ENCODE results near the gene CNGB1.
A peak's percentile ranks its signal among the peaks of the same experiment; 100 is the strongest.
"Not testable (repeated sequence)": the region's sequence is repeated elsewhere in the genome, so short reads cannot be mapped to it uniquely, and the experiment has no call there.

The CNGB1 gene

GRCh38 chr16:57883480-57883879 lies 87.4 kb downstream of the CNGB1 start:
- no peak for DNase-seq

DNA sequence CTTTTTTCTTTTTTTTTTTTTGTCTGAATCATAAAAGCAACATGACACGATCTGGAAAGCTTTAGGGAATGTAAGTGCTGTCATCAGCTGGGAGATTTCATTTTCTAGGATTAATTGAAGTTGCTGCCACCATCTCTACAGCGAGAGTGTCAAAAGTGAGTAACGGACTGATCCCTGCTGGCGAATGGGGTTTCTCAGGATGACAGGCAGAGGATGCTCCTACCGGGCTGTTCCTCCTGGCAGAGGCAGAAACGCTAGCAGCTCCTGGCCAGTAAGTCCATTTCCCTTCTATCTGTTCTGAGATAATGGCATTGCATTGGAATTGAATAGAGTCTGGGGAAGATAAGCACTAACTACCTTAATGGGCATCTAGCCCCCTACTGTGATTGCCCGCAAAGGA lies 88.1 kb downstream of the CNGB1 start:
- no peak for DNase-seq

GRCh38 chr16:57882206-57882605 lies 88.7 kb downstream of the CNGB1 start:
- no peak for DNase-seq

GRCh38 chr16:57878586-57878985 lies 92.3 kb downstream of the CNGB1 start:
- DNase-seq, result no peak

DNA sequence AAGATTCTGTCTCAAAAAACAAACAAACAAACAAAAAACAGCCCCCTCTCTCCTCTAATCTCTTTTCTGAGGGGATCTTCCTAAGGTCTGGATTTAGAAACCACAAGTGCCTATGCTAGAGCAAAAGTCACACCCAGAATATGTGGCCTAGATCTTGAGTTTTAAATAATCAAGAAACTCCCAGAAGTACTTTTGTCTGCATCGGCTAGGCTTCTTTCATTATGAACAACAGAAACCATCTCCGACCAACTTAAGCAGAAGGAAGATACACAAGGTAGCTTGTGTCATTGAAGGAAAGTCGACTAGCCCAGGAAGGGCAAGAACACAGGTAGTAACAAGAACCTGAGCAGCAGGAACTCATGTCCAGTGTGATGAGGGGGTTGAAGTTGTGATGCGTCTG lies 94.7 kb downstream of the CNGB1 start:
- no peak for DNase-seq

GRCh38 chr16:57875347-57875746 lies 95.6 kb downstream of the CNGB1 start:
- DNase-seq, result no peak

DNA sequence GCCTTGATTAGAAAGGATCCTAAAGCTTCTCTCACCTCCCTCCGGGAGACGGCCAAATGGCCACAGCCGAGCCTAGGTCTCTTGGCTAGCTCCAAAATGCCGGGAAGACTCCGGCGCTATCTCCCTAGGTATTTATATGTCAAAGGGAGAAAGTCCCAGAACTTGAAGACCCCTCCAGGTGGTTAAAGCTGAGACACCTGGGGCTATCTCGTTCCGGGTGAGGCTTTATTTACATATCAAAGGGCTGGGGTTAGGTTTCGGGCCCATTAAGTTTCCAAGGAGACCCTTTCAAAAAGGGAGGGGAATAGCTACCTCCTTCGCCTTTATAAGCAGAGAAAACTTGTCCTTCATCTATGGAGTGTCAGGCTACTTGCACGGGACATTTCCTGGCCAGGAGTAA lies 97.7 kb downstream of the CNGB1 start:
- DNase-seq, result no peak

- DNase-seq, result not testable (repeated sequence)
Observed at GRCh38 chr16:57872764-57873163, 98.2 kb downstream of the CNGB1 start.

DNA sequence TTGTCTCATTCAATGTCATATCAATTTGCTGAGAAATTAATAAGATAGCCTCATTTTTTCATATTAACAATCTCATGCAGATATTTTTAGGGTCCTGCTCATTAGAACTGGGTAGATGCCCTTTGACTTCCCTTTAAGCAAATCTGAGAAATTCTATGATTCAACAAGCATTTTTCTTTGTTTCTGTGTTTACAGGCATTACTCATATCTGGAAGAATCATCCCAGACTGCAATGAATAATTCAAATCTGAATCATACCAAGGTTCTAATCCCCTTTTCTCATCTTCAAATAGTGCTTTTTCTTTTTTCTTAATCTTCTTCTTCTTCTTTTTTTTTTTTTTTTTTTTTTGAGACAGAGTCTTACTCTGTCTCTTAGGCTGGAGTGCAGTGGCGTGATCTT lies 99.5 kb downstream of the CNGB1 start:
- DNase-seq, result no peak

DNA sequence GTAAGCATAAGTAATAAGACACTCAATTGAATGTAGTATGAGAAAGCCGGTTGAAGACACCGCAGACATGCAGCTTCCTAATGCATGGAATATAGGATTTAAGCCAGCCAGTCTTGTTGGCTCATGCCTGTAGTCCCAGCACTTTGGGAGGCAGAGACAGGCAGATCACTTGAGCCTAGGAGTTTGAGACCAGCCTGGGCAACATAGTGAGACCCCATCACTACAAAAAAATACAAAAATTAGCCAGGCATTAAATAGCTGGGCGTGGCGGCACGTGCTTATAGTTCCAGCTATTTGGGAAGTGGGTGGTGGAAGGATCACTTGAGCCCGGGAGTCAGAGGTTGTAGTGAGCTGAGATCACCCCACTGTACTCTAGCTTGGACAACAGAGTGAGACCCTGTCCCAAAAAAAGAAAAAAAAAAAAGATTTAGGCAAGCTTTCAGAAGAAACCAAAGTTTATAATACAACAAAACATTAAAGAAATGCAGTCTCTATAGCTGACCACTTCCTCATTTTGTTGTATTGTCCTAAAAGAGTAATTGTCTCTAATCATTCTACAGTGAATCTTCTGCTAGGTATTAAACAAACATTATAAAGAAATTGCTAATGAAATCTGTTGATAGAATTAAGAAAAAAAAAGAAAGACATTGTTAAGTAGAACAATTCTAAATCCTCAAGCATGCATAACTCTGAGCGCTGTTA lies 100.0 kb downstream of the CNGB1 start:
- no peak for DNase-seq

- DNase-seq, result no peak
Observed at GRCh38 chr16:57868913-57869520, 101.9 kb downstream of the CNGB1 start.

DNA sequence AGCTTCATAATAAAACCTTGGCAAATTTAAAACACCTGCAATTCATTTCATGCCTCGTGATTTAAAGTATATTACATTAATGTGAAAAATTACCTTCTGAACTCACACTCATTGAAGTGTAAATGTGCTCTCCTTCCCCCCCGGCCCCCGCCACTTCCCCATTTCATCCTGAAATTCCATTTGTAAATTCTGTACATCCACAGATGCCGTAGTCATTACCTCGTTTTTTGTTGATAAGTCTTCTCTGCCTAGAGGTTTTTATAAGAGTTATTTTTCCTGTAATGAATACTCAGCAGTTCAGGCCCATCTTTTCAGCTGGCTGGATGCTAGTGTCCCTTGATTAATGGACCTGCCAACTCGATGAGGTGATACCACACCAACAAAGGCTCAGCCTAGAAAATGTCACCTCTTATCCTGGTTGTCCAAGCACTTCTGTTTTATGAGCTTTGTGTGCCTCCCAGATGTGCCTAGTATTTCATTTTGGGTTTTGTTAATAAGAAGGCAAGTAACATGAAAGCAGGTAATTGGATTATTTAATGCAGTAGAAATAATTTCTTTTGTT lies 103.8 kb downstream of the CNGB1 start:
- no peak for DNase-seq

GRCh38 chr16:57866529-57866918 lies 104.4 kb downstream of the CNGB1 start:
- no peak for DNase-seq

DNA sequence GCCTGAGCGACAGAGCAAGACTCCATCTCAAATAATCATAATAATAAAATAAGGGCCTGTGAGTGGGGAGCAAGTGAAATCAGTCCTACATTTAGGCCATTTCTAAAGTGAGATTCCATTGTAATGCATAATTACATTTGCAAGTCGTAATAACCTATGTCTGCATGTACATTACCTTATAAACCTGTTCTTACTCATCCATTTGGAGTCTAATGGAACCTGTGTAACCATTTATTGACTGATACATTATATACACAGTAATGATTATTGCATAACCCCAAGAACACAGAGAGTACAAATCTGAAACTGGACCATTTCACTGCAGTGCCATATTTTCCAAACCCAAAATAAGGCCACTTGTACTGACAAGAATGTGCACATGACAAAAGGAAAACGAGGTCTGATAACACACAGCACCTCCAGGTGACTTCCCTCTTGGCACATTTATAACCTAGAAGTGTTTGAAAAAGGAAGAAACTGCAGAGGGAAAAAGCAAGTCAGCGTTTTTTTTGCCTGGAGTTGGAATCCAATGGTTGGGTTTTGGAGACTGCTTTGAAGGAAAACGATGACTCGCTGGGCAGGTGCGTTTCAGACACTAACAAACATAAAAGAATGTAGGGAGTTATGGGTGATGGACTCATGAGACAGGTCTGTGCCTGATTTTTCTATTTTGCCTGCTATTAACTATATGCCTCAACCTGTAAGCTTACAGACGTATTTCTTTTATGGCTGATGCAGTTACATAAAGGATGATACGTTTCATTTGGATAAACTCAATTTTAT lies 105.0 kb downstream of the CNGB1 start:
- no peak for DNase-seq

DNA sequence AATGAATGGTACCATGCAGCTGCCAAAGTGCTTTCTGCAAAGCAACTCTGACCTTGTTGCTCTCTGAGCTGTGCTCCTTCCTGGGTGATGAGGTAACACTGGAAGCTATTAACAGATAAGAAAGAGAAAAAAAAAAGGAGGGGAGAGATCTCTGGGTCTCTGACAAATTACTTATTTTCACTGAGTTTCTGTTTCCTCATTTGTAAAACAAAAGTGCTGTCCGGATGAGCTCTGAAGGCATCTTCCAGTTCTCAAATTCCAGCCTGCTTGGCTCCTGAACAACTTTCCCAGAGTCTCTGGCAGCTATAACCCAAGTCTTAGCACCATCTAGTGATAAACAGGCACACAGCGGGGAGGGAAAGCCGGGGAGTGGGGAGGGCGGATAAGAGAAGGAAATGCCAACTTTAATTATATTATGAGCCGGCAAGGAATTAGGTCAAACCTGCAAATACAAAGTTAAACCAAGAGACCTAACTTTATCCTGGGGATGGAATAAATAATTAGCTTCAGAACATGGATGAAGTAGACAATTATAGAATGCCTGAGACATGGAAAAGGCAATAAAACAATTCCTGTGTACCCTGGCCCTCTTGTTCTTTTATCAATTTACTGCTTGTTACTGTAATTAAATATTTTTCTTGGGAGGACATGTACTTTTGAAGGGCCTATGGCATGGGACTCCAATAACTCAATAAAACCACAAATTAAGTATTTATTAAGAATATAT lies 107.3 kb downstream of the CNGB1 start:
- peak; percentile 49 for DNase-seq

DNA sequence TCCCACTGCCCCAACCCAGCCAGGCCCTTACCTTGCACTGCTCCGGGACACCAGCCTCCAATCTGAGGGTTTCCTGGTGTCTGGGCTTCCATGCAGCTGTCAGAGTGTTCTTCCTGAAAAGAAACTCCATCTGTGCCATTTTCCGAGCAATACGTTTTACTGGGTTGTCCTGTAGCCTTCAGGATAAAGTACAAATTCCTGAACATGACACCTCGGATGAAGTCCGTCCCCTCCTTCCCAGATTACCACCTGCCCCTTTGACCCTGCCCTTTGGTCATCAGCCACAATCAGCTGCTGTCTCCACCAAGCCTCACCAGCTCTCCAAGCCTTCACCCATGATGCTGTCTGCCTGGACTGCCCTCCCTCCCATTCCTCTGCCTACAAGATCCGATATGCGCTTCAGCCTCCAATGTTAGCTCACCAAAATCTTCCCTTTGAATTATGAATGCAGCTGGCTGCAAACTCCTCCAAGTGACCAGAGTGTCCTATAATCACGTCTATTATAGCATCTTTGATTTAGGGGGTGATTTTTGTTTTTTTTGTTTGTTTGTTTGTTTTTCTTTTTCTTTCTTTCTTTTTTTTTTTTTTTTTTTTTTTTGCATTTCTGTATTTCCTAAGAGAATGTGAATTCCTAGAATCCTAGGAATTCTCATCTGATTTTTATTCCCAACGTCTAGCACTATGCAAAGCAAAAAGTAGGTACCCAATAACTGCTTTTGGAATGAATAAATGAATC lies 108.1 kb downstream of the CNGB1 start:
- DNase-seq, result no peak

DNA sequence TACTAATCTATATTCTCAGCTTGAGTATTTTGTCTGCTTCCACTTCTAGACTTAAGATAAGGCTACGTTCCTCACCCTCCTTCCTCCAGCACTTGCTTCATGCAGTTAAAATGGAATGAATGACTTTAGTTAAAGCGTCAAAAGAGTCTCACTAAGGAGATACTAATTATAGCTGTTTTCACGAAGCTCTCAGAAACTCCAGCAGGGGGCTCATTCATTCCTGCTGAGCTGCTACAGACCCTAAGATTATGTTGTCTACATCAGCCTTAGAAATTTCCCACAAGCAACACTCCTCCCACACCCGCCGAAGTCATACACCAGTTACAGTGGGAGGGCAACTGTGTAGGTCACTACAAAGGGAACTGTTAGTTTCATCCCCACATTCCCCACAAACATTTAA lies 111.6 kb downstream of the CNGB1 start:
- peak; percentile 36 for DNase-seq

GRCh38 chr16:57858635-57859034 lies 112.3 kb downstream of the CNGB1 start:
- no peak for DNase-seq

DNA sequence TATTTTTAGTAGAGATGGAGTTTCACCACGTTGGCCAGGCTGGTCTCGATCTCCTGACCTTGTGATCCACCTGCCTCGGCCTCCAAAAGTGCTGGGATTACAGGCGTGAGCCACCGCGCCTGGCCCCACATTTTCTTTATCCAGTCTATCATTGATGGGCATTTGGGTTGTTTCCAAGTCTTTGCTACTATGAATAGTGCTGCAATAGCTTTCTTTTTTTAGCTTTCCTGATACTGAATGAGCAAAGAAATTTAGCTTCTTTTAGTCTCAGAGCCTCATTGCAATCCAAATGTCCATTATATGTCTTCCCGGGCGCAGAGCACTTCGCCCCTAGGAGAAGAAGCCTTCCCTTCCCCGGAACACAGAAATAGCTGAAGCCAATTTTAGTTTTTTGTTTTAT lies 112.9 kb downstream of the CNGB1 start:
- not testable (repeated sequence) for DNase-seq

- DNase-seq, result no peak
Observed at GRCh38 chr16:57855188-57855587, 115.7 kb downstream of the CNGB1 start.

GRCh38 chr16:57852189-57852588 lies 118.7 kb downstream of the CNGB1 start:
- no peak for DNase-seq

- DNase-seq, result no peak
Observed at GRCh38 chr16:57848181-57848580, 122.7 kb downstream of the CNGB1 start.
